Endothelial cell of umbilical vein (primary cell): ENCODE data around the gene CHST7. TPM values are rescaled to one million over a fixed set of nuclear protein-coding genes. Genes with fewer than 3 reads are reported as not detected.
A peak's percentile ranks its signal among the peaks of the same experiment; 100 is the strongest.
"Not testable (repeated sequence)": the region's sequence is repeated elsewhere in the genome, so short reads cannot be mapped to it uniquely, and the experiment has no call there.

Experiments used
- BruUV-seq: library from RNA; stranded (reverse); fragments of 400-500 nt; replicated peaks from 2 replicates; lab custom pipeline; 2021; lab: Mats Ljungman, UMichigan
- CTCF ChIA-PET: fragments of 300-600, 350-600 bp; sonication (Branson Sonifier 250); formaldehyde crosslinking; loops from one replicate; lab custom pipeline; 2021; ENCODE audit warnings: antibody characterized with exemption, inconsistent platforms; lab: Charles Lee
- POLR2A ChIA-PET: fragments of 300-600, 350-600 bp; sonication (Branson Sonifier 250); formaldehyde crosslinking; loops from one replicate; lab custom pipeline; 2021; ENCODE audit warnings: antibody characterized with exemption, inconsistent platforms; lab: Charles Lee
- DNase-seq: peaks from one replicate; pipeline ENCODE4 v3.0.0-alpha.2; 2011; ENCODE audit warnings: low read depth, low spot score
- FAIRE-seq: peaks from 2 replicates; lab custom pipeline; 2011; peaks lifted over from hg19 to GRCh38; lab: Jason Lieb, UNC
- H2AFZ ChIP-seq: 2 replicates; pipeline ENCODE4 v1.6.0; 2012; ENCODE audit warnings: low read depth, low read length, control low read depth, inconsistent platforms
- H3K27ac ChIP-seq: 2 replicates; pipeline ENCODE4 v1.5.1; 2011; ENCODE audit warnings: low read depth, mild to moderate bottlenecking, control low read depth, low read length, moderate library complexity; ENCODE audit not compliant: insufficient read depth
- H3K27me3 ChIP-seq, 2 experiments: 2 replicates each; pipeline versions ENCODE4 v1.6.0 to v1.6.1; 2011; ENCODE audit warnings: low read length in 2 of 2, mixed read lengths in 1 of 2; ENCODE audit not compliant: control insufficient read depth in 2 of 2, insufficient read depth in 2 of 2
- H3K36me3 ChIP-seq, 2 experiments: 2 replicates in 1 of 2; 3 replicates in 1 of 2; pipeline ENCODE4 v1.5.1; 2011; ENCODE audit warnings: low read length in 2 of 2, mild to moderate bottlenecking in 1 of 2, moderate library complexity in 1 of 2; ENCODE audit not compliant: control insufficient read depth in 2 of 2, insufficient read depth in 2 of 2; ENCODE audit errors: extremely low read depth in 1 of 2
- H3K4me1 ChIP-seq: 3 replicates; pipeline ENCODE4 v1.5.1; 2011; ENCODE audit warnings: mild to moderate bottlenecking, low read length; ENCODE audit not compliant: control insufficient read depth, insufficient read depth; ENCODE audit errors: extremely low read depth
- H3K4me2 ChIP-seq: 2 replicates; pipeline ENCODE4 v1.6.1; 2011; ENCODE audit warnings: low read length, control low read depth, mixed read lengths; ENCODE audit not compliant: insufficient read depth
- H3K4me3 ChIP-seq, 3 experiments: fragments of 200-600 bp in 1 of 3; sonication (generic), shearing (Covaris generic) in 1 of 3; replicated peaks in 1 of 3; 2 replicates each; pipeline ENCODE4 v1.5.1; 2011 to 2016; ENCODE audit warnings: control low read depth in 3 of 3, low read length in 3 of 3, mild to moderate bottlenecking in 2 of 3, inconsistent platforms in 1 of 3, low read depth in 1 of 3, moderate library complexity in 1 of 3; ENCODE audit not compliant: insufficient read depth in 1 of 3
- H3K79me2 ChIP-seq: 2 replicates; pipeline ENCODE4 v1.6.0; 2012; ENCODE audit warnings: low read length, inconsistent platforms; ENCODE audit not compliant: control insufficient read depth, insufficient read depth
- H3K9ac ChIP-seq: replicated peaks from 2 replicates; pipeline ENCODE3; 2011; ENCODE audit warnings: low read length, control low read depth; ENCODE audit not compliant: insufficient read depth; ENCODE audit errors: extremely low read depth
- H3K9me1 ChIP-seq: replicated peaks from 3 replicates; pipeline ENCODE4 v1.6.0; 2011; ENCODE audit warnings: mild to moderate bottlenecking, low read length; ENCODE audit not compliant: control insufficient read depth, insufficient read depth; ENCODE audit errors: extremely low read depth
- H3K9me3 ChIP-seq: replicated peaks from 2 replicates; pipeline ENCODE4 v1.5.1; 2012; ENCODE audit warnings: low read length, inconsistent platforms; ENCODE audit not compliant: control insufficient read depth, insufficient read depth
- H4K20me1 ChIP-seq: replicated peaks from 2 replicates; pipeline ENCODE3; 2011; ENCODE audit warnings: mild to moderate bottlenecking, low read length; ENCODE audit not compliant: control insufficient read depth, insufficient read depth; ENCODE audit errors: extremely low read depth
- EZH2 ChIP-seq: IDR thresholded peaks from 2 replicates; pipeline ENCODE4 v1.6.1; 2012; ENCODE audit warnings: borderline replicate concordance, low read depth, mild to moderate bottlenecking, moderate library complexity, low read length, inconsistent platforms; ENCODE audit not compliant: severe bottlenecking
- FOS ChIP-seq: IDR thresholded peaks from 2 replicates; pipeline ENCODE4 v1.6.1; 2011; ENCODE audit warnings: mild to moderate bottlenecking, low read length, moderate library complexity, borderline replicate concordance; ENCODE audit not compliant: insufficient read depth
- GATA2 ChIP-seq: IDR thresholded peaks from 2 replicates; pipeline ENCODE4 v1.7.0; 2011; ENCODE audit warnings: low read depth, mild to moderate bottlenecking, moderate library complexity, mixed read lengths, low read length; ENCODE audit not compliant: insufficient read length, insufficient read depth
- JUN ChIP-seq: IDR thresholded peaks from 2 replicates; pipeline ENCODE4 v1.6.1; 2011; ENCODE audit warnings: borderline replicate concordance, low read depth; ENCODE audit not compliant: insufficient read length, insufficient read depth
- MAX ChIP-seq: IDR thresholded peaks from 2 replicates; pipeline ENCODE4 v1.6.1; 2011; ENCODE audit not compliant: insufficient read depth, insufficient read length
- MYC ChIP-seq: IDR thresholded peaks from one replicate; pipeline ENCODE4 v1.6.1; 2011; ENCODE audit warnings: mild to moderate bottlenecking, low read depth, low read length
- POLR2A ChIP-seq: IDR thresholded peaks from 2 replicates; pipeline ENCODE4 v1.6.1; 2012; ENCODE audit warnings: low read depth, mild to moderate bottlenecking, control low read depth, low read length
- POLR2AphosphoS5 ChIP-seq: IDR thresholded peaks from 2 replicates; pipeline ENCODE4 v1.6.1; 2012; ENCODE audit warnings: low read depth, mild to moderate bottlenecking, control low read depth, low read length, moderate library complexity; ENCODE audit not compliant: insufficient read depth
- dilution Hi-C: fragments of 300-500 bp; cut with MboI; formaldehyde crosslinking; loops from one replicate; pipeline ENCODE4 v1.15.0; 2019; ENCODE audit warnings: low sequenced_read_pairs; ENCODE audit not compliant: extremely low pct_ligation_motif_present
- intact Hi-C: fragments of 100-400 bp; cut with micrococcal nuclease; formaldehyde crosslinking; loops from one replicate; pipeline ENCODE4 v1.10.0; 2022
- polyA plus RNA-seq, 4 experiments: library from polyadenylated mRNA; depleted of rRNA in 3 of 4; stranded (reverse) in 3 of 4; unstranded in 1 of 4; fragments of >200 nt; gene quantifications; 2 replicates each; pipeline versions ENCODE4 v1.2.1 to v1.2.3, GENCODE V29; 2011 to 2012; ENCODE audit warnings: missing spikeins in 1 of 4
- total RNA-seq: library from RNA; stranded (reverse); gene quantifications from 2 replicates; pipeline ENCODE4 v1.2.3, GENCODE V29; 2021
- TF ChIP-seq, protein P1 (sequence below), 2 donors: IDR thresholded peaks; 1 replicate in 1 of 2; 2 replicates in 1 of 2; pipeline ENCODE4 v1.5.1; 2011; ENCODE audit warnings: low read length in 2 of 2, mild to moderate bottlenecking in 2 of 2, moderate library complexity in 2 of 2, control low read depth in 1 of 2, inconsistent platforms in 1 of 2, low read depth in 1 of 2; ENCODE audit not compliant: insufficient read depth in 1 of 2; ENCODE audit errors: extremely low read depth in 1 of 2

CHST7 gene
- total and polyA plus RNA-seq, 2 donors (not counting 3 experiments of a cell fraction or from before 2014, with no cell fraction given): 4.5 to 11.2 TPM

GRCh38 chrX:46531442-46531841 is 42.1 kb upstream of the CHST7 start:
- Histone ChIP-seq H3K9me3 (no peaks in the 10 kb centered on the region), H3K4me3 (no peak overlapping the region), H3K9me1 (no peaks in the 10 kb centered on the region), H2AFZ (no peak overlapping the region), H3K36me3 (no peaks in the 10 kb centered on the region), H3K9ac (no peak overlapping the region), H3K4me1 (no peaks in the 10 kb centered on the region), H3K27me3 (no peaks in the 10 kb centered on the region), H3K27ac (no peak overlapping the region), H3K79me2 (no peaks in the 10 kb centered on the region), H4K20me1 (no peaks in the 10 kb centered on the region), H3K4me2 (no peak overlapping the region)
- BruUV-seq: no TSS peak
- dilution Hi-C loops: no loop called here
- CTCF ChIA-PET: no interaction called here
- FAIRE-seq: no peak
- TF ChIP-seq EZH2 (no peak), MYC (no peak)
- DNase-seq: no peak
- POLR2A ChIA-PET: no interaction called here
- intact Hi-C loops: no loop called here

DNA sequence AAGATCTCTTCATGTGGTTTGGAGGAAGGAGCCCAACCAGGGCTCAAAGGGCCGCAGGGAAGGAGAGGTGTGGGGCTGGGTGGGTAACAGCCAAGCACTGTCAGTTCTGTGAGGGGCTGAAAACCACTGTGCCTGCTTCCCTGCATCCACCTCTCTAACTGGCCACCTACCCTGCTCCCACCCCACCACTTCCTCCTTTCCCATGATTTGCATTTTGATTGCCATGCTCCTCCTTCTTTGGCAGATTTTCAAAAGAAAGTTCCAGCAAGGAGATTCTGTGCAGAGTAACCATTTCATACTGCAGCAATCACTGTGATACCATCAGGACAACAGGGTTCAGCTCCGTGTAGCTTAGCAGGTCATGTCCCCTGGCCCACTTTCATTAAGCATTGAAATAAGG is 30.1 kb upstream of the CHST7 start:
- FAIRE-seq (no peak), DNase-seq (no peak)
- Histone ChIP-seq H3K9ac (no peak overlapping the region), H3K27me3 (no peaks in the 10 kb centered on the region), H3K9me3 (no peaks in the 10 kb centered on the region), H3K27ac (no peak overlapping the region), H3K36me3 (peaks cover 0 to 2% of the 10 kb centered on the region in 2 experiments), H4K20me1 (no peaks in the 10 kb centered on the region), H3K4me3 (no peak overlapping the region), H3K9me1 (no peaks in the 10 kb centered on the region), H2AFZ (no peak overlapping the region), H3K4me2 (no peak overlapping the region), H3K79me2 (peaks cover 25% of the 10 kb centered on the region), H3K4me1 (peaks cover 13% of the 10 kb centered on the region)
- TF ChIP-seq JUN (no peak), POLR2AphosphoS5 (no peak), MAX (no peak), POLR2A (no peak), GATA2 (no peak), EZH2 (no peak), MYC (no peak), FOS (no peak)
- TF ChIP-seq, protein P1, sequence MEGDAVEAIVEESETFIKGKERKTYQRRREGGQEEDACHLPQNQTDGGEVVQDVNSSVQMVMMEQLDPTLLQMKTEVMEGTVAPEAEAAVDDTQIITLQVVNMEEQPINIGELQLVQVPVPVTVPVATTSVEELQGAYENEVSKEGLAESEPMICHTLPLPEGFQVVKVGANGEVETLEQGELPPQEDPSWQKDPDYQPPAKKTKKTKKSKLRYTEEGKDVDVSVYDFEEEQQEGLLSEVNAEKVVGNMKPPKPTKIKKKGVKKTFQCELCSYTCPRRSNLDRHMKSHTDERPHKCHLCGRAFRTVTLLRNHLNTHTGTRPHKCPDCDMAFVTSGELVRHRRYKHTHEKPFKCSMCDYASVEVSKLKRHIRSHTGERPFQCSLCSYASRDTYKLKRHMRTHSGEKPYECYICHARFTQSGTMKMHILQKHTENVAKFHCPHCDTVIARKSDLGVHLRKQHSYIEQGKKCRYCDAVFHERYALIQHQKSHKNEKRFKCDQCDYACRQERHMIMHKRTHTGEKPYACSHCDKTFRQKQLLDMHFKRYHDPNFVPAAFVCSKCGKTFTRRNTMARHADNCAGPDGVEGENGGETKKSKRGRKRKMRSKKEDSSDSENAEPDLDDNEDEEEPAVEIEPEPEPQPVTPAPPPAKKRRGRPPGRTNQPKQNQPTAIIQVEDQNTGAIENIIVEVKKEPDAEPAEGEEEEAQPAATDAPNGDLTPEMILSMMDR (IDR thresholded peaks at IDR 0.05; ENCODE audit: extremely low read depth in 1 of 2, insufficient read depth in 1 of 2, low read depth in 1 of 2, low read length in 2 of 2): no peak
- CTCF ChIA-PET: no interaction called here
- no TSS peak for BruUV-seq
- intact Hi-C loops: no loop called here
- dilution Hi-C loops: no loop called here
- POLR2A ChIA-PET: no interaction called here

- dilution Hi-C loops, H3K9me3 ChIP-seq, H3K9me1 ChIP-seq, intact Hi-C loops, H4K20me1 ChIP-seq, H3K36me3 ChIP-seq, POLR2A ChIA-PET, H2AFZ ChIP-seq, FAIRE-seq, DNase-seq, CTCF ChIA-PET, H3K27me3 ChIP-seq: not testable (repeated sequence)
- Histone ChIP-seq H3K4me3 (peak overlapping the region in 2 of 3 experiments; percentile 80 to 89), H3K9ac (peak overlapping the region; percentile 96), H3K4me1 (peaks cover 13% of the 10 kb centered on the region), H3K79me2 (peaks cover 31% of the 10 kb centered on the region), H3K4me2 (peak overlapping the region; percentile 79), H3K27ac (peak overlapping the region; percentile 92)
- BruUV-seq: TSS peak; percentile 71
These were observed 29.0 kb upstream of the CHST7 start for GRCh38 chrX:46544527-46544926.
